ENCODE measurements around the gene SLC43A2.

GRCh38 chr17:1583556-1583955, 45.1 kb downstream of the SLC43A2 start:
- TF ChIP-seq CTCF (IDR thresholded peaks at IDR 0.05) (no peak), POLR2A (IDR thresholded peaks at IDR 0.05) (no peak)

Measured in suprapubic skin (tissue), 3 donors.